HG02840 (cell line): ENCODE measurements around the gene CNRIP1.
"Not testable (repeated sequence)": the region's sequence is repeated elsewhere in the genome, so short reads cannot be mapped to it uniquely, and the experiment has no call there.

Source experiments
- ATAC-seq: cut with Tn5 transposase; IDR thresholded peaks from one replicate; pipeline ENCODE4 v1.9.1; 2021; ENCODE audit warnings: mild to moderate bottlenecking, moderate library complexity, moderate number of reproducible peaks; ENCODE audit not compliant: unreplicated experiment, low FRiP score

The CNRIP1 gene

GRCh38 chr2:68341062-68341329 is 21.2 kb upstream of the CNRIP1 start:
- no peak for ATAC-seq

- no peak for ATAC-seq
These were observed 20.7 kb upstream of the CNRIP1 start for GRCh38 chr2:68340226-68341061.

- ATAC-seq = no peak
These were observed 16.4 kb upstream of the CNRIP1 start for GRCh38 chr2:68336192-68336591.

- no peak for ATAC-seq
These were observed 14.2 kb upstream of the CNRIP1 start for GRCh38 chr2:68333931-68334330.

- ATAC-seq = no peak
These were observed 13.3 kb upstream of the CNRIP1 start for GRCh38 chr2:68333009-68333408.

- no peak for ATAC-seq
These were observed 10.9 kb upstream of the CNRIP1 start for GRCh38 chr2:68330691-68331090.

- ATAC-seq = no peak
These were observed 9.2 kb upstream of the CNRIP1 start for GRCh38 chr2:68328901-68329300.

- ATAC-seq = no peak
These were observed 5.3 kb upstream of the CNRIP1 start for GRCh38 chr2:68325056-68325455.

- no peak for ATAC-seq
These were observed 431 bp upstream of the CNRIP1 start for GRCh38 chr2:68320118-68320641.

GRCh38 chr2:68318914-68319397 is 793 bp downstream of the CNRIP1 start:
- no peak for ATAC-seq

GRCh38 chr2:68317971-68318913 is 1.5 kb downstream of the CNRIP1 start:
- ATAC-seq = no peak

- no peak for ATAC-seq
These were observed 3.6 kb downstream of the CNRIP1 start for GRCh38 chr2:68316111-68316510.

- ATAC-seq = no peak
These were observed 8.7 kb downstream of the CNRIP1 start for GRCh38 chr2:68311033-68311432.

GRCh38 chr2:68309426-68309825 is 10.3 kb downstream of the CNRIP1 start:
- ATAC-seq = no peak

- ATAC-seq = not testable (repeated sequence)
These were observed 15.9 kb downstream of the CNRIP1 start for GRCh38 chr2:68303902-68304272.

- ATAC-seq = no peak
These were observed 16.5 kb downstream of the CNRIP1 start for GRCh38 chr2:68303033-68303901.

GRCh38 chr2:68302281-68302875 is 17.4 kb downstream of the CNRIP1 start:
- no peak for ATAC-seq

- ATAC-seq = no peak
These were observed 24.2 kb downstream of the CNRIP1 start for GRCh38 chr2:68295516-68295915.

GRCh38 chr2:68294913-68295312 is 24.8 kb downstream of the CNRIP1 start:
- ATAC-seq = no peak

GRCh38 chr2:68294187-68294586 is 25.6 kb downstream of the CNRIP1 start:
- no peak for ATAC-seq
